Neural cell (in vitro differentiated cells): Measurements from ENCODE around the gene AGPAT2. TPM values are rescaled to one million over a fixed set of nuclear protein-coding genes. Genes with fewer than 3 reads are reported as not detected.

Source experiments
- H2AFZ ChIP-seq: fragments of 200-600, 300-800 bp; sonication (generic), shearing (Covaris generic); 2 replicates; pipeline ENCODE4 v1.6.0; 2014; ENCODE audit warnings: low read depth, mild to moderate bottlenecking, antibody characterized with exemption, low read length, moderate library complexity
- H3F3A ChIP-seq: fragments of 200-600 bp; shearing (Covaris generic); 2 replicates; pipeline ENCODE4 v1.6.1; 2016; ENCODE audit warnings: mild to moderate bottlenecking, moderate library complexity, mixed read lengths, antibody characterized with exemption, low read length; ENCODE audit not compliant: insufficient read depth, poor library complexity, severe bottlenecking
- H3K27ac ChIP-seq: fragments of 200-600, 300-800 bp; sonication (generic), shearing (Covaris generic); 2 replicates; pipeline ENCODE4 v1.5.1; 2014; ENCODE audit warnings: mild to moderate bottlenecking, low read length, moderate library complexity
- H3K27me3 ChIP-seq: fragments of 300-800, 200-600 bp; sonication (generic), shearing (Covaris generic); 2 replicates; pipeline ENCODE4 v1.6.0; 2014; ENCODE audit warnings: mild to moderate bottlenecking, low read depth, low read length, moderate library complexity; ENCODE audit not compliant: insufficient read depth
- H3K36me3 ChIP-seq: fragments of 300-800, 200-600 bp; sonication (generic), shearing (Covaris generic); 2 replicates; pipeline ENCODE4 v1.5.1; 2014; ENCODE audit warnings: mild to moderate bottlenecking, antibody characterized with exemption, low read length, moderate library complexity; ENCODE audit not compliant: insufficient read depth
- H3K4me2 ChIP-seq: fragments of 300-800, 200-600 bp; sonication (generic), shearing (Covaris generic); 2 replicates; pipeline ENCODE4 v1.6.0; 2014; ENCODE audit warnings: mild to moderate bottlenecking, low read length
- H3K4me3 ChIP-seq: fragments of 300-800, 200-600 bp; sonication (generic), shearing (Covaris generic); 2 replicates; pipeline ENCODE4 v1.5.1; 2014; ENCODE audit warnings: mild to moderate bottlenecking, low read length, moderate library complexity
- H3K79me2 ChIP-seq: fragments of 200-600 bp; shearing (Covaris generic); replicated peaks from 2 replicates; pipeline ENCODE4 v1.6.0; 2014; ENCODE audit warnings: mild to moderate bottlenecking, low read length, moderate library complexity; ENCODE audit not compliant: insufficient read depth
- H3K9ac ChIP-seq: fragments of 300-800, 200-600 bp; sonication (generic), shearing (Covaris generic); 2 replicates; pipeline ENCODE4 v1.6.1; 2016; ENCODE audit warnings: mild to moderate bottlenecking, low read length, mixed read lengths
- H3K9me2 ChIP-seq: fragments of 200-600 bp; shearing (Covaris generic); 2 replicates; pipeline ENCODE4 v1.6.1; 2016; ENCODE audit warnings: mild to moderate bottlenecking, low read length, mixed read lengths; ENCODE audit not compliant: insufficient read depth
- H3K9me3 ChIP-seq: fragments of 200-600, 300-800 bp; sonication (generic), shearing (Covaris generic); 2 replicates; pipeline ENCODE4 v1.6.1; 2016; ENCODE audit warnings: mild to moderate bottlenecking, mixed run types, low read length, moderate library complexity, mixed read lengths
- H4K20me1 ChIP-seq: fragments of 200-600 bp; shearing (Covaris generic); 2 replicates; pipeline ENCODE4 v1.6.1; 2016; ENCODE audit warnings: mild to moderate bottlenecking, mixed run types; ENCODE audit not compliant: insufficient read depth
- EZH2 ChIP-seq: fragments of 200-600, 300-800 bp; shearing (Covaris generic), sonication (generic); IDR thresholded peaks from 2 replicates; pipeline ENCODE4 v1.6.1; 2014; ENCODE audit warnings: antibody characterized with exemption, low read length, borderline replicate concordance, mild to moderate bottlenecking; ENCODE audit not compliant: insufficient read depth, poor library complexity, severe bottlenecking
- MXI1 ChIP-seq: fragments of 450-650 bp; conservative IDR thresholded peaks from 2 replicates; pipeline ENCODE4 v1.6.1; 2014; ENCODE audit warnings: antibody characterized with exemption, mild to moderate bottlenecking; ENCODE audit not compliant: poor library complexity, severe bottlenecking
- POLR2AphosphoS5 ChIP-seq: IDR thresholded peaks from 2 replicates; pipeline ENCODE4 v1.6.1; 2012
- RAD21 ChIP-seq: fragments of 450-650 bp; conservative IDR thresholded peaks from 2 replicates; pipeline ENCODE4 v1.6.1; 2014; ENCODE audit warnings: antibody characterized with exemption, mild to moderate bottlenecking, moderate library complexity
- polyA plus RNA-seq: library from polyadenylated mRNA; depleted of rRNA; stranded (reverse); fragments of >200 nt; gene quantifications from 2 replicates; pipeline ENCODE4 v1.2.3, GENCODE V29; 2014
- TF ChIP-seq, protein P1 (sequence below): fragments of 450-650 bp; IDR thresholded peaks from 2 replicates; pipeline ENCODE4 v1.5.1; 2014; ENCODE audit warnings: antibody characterized with exemption, mild to moderate bottlenecking, moderate library complexity; ENCODE audit not compliant: poor library complexity, severe bottlenecking
- TF ChIP-seq, protein P2 (sequence below): IDR thresholded peaks from 2 replicates; pipeline ENCODE4 v1.6.1; 2012; ENCODE audit warnings: borderline replicate concordance

AGPAT2 gene
- polyA plus RNA-seq, 1 donor from 2014 or later = 1.3 TPM

DNA sequence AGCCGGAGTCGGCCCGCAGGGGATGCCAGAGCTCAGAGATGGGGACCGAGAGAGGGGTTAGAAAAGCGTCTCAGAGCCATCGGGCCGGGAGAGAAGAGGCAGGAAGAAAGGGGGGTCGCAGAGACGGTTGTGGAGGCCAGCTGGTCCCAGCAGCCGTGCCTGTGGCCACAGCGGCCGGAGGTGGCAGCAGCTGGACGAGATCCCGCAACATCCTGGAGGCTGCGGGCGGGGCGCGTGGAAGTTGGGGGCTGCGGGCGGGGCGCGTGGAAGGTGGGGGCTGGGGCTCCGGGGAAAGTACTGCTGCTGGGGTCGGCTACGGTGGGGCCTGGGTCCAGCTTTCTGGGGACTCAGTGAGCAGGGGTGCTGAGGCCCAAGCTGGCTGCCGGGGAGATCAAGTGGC lies 59.0 kb downstream of the AGPAT2 start:
- no peaks in the 10 kb centered on the region for H3K27me3 ChIP-seq
- no peak overlapping the region for H2AFZ ChIP-seq

DNA sequence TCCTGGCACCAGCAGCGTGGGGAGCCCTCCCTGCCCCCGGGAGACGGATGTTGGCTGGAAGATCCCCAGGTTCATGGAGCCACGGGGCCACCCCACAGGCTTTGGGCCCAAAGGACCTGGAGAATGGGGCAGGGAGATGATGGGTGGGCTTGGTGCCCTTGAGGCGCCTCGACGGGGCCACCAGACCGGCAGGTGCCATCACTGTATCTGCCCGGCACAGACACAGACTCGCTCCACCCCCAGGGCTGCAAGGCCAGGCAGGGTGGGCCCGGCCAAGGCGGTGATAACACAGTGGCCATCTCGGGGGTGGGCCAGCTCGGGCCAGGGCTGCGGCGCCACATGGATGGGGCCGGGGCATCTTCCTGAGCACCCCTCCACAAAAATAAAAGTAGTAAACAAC lies 59.6 kb downstream of the AGPAT2 start:
- no peaks in the 10 kb centered on the region for H3K36me3 ChIP-seq
- H4K20me1 ChIP-seq = no peaks in the 10 kb centered on the region
- no peak overlapping the region for H2AFZ ChIP-seq
- no peak overlapping the region for H3K9ac ChIP-seq
- no peaks in the 10 kb centered on the region for H3K79me2 ChIP-seq
- no peak overlapping the region for H3K27ac ChIP-seq
- TF ChIP-seq, protein P1, sequence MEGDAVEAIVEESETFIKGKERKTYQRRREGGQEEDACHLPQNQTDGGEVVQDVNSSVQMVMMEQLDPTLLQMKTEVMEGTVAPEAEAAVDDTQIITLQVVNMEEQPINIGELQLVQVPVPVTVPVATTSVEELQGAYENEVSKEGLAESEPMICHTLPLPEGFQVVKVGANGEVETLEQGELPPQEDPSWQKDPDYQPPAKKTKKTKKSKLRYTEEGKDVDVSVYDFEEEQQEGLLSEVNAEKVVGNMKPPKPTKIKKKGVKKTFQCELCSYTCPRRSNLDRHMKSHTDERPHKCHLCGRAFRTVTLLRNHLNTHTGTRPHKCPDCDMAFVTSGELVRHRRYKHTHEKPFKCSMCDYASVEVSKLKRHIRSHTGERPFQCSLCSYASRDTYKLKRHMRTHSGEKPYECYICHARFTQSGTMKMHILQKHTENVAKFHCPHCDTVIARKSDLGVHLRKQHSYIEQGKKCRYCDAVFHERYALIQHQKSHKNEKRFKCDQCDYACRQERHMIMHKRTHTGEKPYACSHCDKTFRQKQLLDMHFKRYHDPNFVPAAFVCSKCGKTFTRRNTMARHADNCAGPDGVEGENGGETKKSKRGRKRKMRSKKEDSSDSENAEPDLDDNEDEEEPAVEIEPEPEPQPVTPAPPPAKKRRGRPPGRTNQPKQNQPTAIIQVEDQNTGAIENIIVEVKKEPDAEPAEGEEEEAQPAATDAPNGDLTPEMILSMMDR = no peak
- TF ChIP-seq RAD21 (no peak), POLR2AphosphoS5 (no peak), EZH2 (no peak), MXI1 (no peak)
- TF ChIP-seq, protein P2, sequence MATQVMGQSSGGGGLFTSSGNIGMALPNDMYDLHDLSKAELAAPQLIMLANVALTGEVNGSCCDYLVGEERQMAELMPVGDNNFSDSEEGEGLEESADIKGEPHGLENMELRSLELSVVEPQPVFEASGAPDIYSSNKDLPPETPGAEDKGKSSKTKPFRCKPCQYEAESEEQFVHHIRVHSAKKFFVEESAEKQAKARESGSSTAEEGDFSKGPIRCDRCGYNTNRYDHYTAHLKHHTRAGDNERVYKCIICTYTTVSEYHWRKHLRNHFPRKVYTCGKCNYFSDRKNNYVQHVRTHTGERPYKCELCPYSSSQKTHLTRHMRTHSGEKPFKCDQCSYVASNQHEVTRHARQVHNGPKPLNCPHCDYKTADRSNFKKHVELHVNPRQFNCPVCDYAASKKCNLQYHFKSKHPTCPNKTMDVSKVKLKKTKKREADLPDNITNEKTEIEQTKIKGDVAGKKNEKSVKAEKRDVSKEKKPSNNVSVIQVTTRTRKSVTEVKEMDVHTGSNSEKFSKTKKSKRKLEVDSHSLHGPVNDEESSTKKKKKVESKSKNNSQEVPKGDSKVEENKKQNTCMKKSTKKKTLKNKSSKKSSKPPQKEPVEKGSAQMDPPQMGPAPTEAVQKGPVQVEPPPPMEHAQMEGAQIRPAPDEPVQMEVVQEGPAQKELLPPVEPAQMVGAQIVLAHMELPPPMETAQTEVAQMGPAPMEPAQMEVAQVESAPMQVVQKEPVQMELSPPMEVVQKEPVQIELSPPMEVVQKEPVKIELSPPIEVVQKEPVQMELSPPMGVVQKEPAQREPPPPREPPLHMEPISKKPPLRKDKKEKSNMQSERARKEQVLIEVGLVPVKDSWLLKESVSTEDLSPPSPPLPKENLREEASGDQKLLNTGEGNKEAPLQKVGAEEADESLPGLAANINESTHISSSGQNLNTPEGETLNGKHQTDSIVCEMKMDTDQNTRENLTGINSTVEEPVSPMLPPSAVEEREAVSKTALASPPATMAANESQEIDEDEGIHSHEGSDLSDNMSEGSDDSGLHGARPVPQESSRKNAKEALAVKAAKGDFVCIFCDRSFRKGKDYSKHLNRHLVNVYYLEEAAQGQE = no peak
- no peaks in the 10 kb centered on the region for H3K27me3 ChIP-seq
- H3K9me3 ChIP-seq = no peaks in the 10 kb centered on the region
- H3K9me2 ChIP-seq = no peaks in the 10 kb centered on the region
- H3K4me2 ChIP-seq = no peak overlapping the region
- H3F3A ChIP-seq = no peaks in the 10 kb centered on the region
- H3K4me3 ChIP-seq = no peak overlapping the region

More for the DNA sequence above, 59.0 kb downstream of the AGPAT2 start:
- no peak overlapping the region for H3K4me2 ChIP-seq
- H3K4me3 ChIP-seq = no peak overlapping the region
- no peaks in the 10 kb centered on the region for H4K20me1 ChIP-seq
- H3K9me2 ChIP-seq = no peaks in the 10 kb centered on the region
- no peaks in the 10 kb centered on the region for H3K79me2 ChIP-seq
- no peak overlapping the region for H3K27ac ChIP-seq
- H3K9me3 ChIP-seq = no peaks in the 10 kb centered on the region
- no peaks in the 10 kb centered on the region for H3K36me3 ChIP-seq
- no peak overlapping the region for H3K9ac ChIP-seq
- TF ChIP-seq EZH2 (no peak), POLR2AphosphoS5 (no peak)
- TF ChIP-seq, protein P2 = no peak
- H3F3A ChIP-seq = no peaks in the 10 kb centered on the region
